Activated naive CD8-positive, alpha-beta T cell treated with anti-CD3 and anti-CD28 coated beads, Interleukin-2, amount 50 U/mL, for 24 hours (primary cell): Measurements from ENCODE around the gene BOK.

Experiments used
- ATAC-seq: fragments of 150-1000 bp; cut with Tn5 transposase; one replicate; pipeline ENCODE4 v1.10.0; 2021
- DNase-seq: peaks from one replicate; pipeline ENCODE4 v3.0.0; 2021
- H3K27ac Mint-ChIP-seq: one replicate; pipeline ENCODE4 v1.8.0; 2021; ENCODE audit warnings: mild to moderate bottlenecking, mixed read lengths
- H3K27me3 Mint-ChIP-seq: one replicate; pipeline ENCODE4 v1.8.0; 2021; ENCODE audit warnings: mixed read lengths
- H3K36me3 Mint-ChIP-seq: one replicate; pipeline ENCODE4 v1.8.0; 2021; ENCODE audit warnings: low read depth, mixed read lengths
- H3K4me1 Mint-ChIP-seq: one replicate; pipeline ENCODE4 v1.8.0; 2021; ENCODE audit warnings: mixed read lengths
- H3K4me3 Mint-ChIP-seq: one replicate; pipeline ENCODE4 v1.8.0; 2021; ENCODE audit warnings: mild to moderate bottlenecking, moderate library complexity, mixed read lengths
- H3K9me3 Mint-ChIP-seq: one replicate; pipeline ENCODE4 v1.8.0; 2021; ENCODE audit warnings: mixed read lengths

The BOK gene

DNA sequence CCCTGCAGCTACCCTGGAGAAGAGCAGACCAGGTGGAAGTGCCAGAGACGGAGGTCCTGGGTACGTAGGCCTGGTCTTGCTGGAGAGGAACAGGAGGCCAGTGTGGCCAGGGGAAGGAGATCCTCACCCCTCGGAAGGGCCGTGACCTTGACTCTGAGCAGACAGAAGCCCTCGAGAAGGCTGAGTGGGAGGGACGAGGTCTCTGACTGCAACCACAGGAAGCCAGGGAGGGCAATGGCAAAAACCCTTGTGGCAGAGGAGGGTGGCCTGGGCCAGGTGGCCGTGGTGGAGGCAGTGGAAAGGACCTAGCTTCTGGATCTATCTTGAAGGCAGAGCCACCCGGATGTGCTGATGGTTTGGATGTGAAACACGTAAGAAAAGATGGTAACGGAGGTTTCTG, 50.3 kb downstream of the BOK start:
- Mint-ChIP-seq H3K4me1 (peaks cover 18% of the 10 kb centered on the region), H3K4me3 (peak overlapping the region; percentile 72), H3K36me3 (peaks cover 16% of the 10 kb centered on the region), H3K9me3 (no peaks in the 10 kb centered on the region), H3K27ac (no peak overlapping the region), H3K27me3 (no peaks in the 10 kb centered on the region)
- DNase-seq (peak; percentile 27), ATAC-seq (no peak)

DNA sequence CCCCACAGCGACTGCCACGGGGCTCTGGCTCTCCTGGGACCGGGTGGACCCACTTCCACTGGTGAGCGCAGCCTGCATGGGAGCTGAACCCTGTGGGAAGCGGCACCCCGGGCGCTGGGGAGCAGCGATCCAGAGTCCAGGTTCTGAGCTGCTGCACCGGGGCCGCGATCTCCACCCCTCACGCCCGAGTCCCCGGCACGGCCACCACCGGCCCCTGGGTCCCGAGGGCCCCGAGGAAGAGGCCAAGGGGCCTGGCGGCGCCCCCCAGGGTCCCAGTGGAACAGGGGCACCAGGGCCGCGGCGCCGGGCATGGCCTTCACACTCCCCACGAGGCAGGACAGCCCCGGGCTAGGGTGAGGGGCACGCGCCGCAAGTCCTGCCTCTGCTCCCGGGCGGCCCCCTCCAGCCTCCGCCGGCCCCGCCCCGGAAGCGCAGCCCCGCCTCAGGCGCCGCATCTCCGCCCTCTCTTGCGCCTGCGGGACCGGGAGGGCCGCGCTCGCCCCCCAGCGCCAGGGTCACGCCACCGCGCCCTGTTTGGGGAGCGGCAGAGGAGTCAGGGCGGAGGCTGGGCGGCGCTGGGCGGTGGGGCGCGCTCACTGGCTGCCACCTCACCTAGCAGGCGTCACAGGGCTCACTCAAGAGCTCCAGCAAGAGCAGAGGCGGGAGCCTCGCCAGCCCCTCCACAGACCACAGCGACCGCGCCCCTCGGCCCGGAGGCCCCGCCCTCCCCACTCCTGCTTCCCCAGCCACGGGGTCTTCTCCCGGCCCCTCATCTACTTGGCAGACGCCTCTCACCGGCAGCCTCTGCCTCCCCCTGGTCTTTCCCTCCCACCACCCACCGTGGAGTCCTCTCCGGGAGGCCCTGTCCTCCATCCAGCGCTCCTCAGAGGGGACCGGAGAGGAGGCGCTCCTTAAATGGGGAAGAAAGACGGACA, 51.6 kb downstream of the BOK start:
- Mint-ChIP-seq H3K27ac (no peak overlapping the region), H3K4me1 (peaks cover 18% of the 10 kb centered on the region), H3K4me3 (peak overlapping the region; percentile 72), H3K27me3 (no peaks in the 10 kb centered on the region), H3K36me3 (peaks cover 19% of the 10 kb centered on the region), H3K9me3 (no peaks in the 10 kb centered on the region)
- peak; percentile 94 for DNase-seq
- ATAC-seq, result peak; percentile 99

- Mint-ChIP-seq H3K9me3 (no peaks in the 10 kb centered on the region), H3K4me3 (peak overlapping the region; percentile 43), H3K4me1 (peaks cover 20% of the 10 kb centered on the region), H3K27me3 (no peaks in the 10 kb centered on the region), H3K36me3 (peaks cover 19% of the 10 kb centered on the region), H3K27ac (no peak overlapping the region)
- ATAC-seq (no peak), DNase-seq (no peak)
These were observed 52.5 kb downstream of the BOK start for GRCh38 chr2:241611062-241611461.

GRCh38 chr2:241612156-241613016, 53.8 kb downstream of the BOK start:
- H3K4me3 Mint-ChIP-seq, result no peak overlapping the region

GRCh38 chr2:241613017-241613780, 54.7 kb downstream of the BOK start:
- Mint-ChIP-seq H3K27me3 (no peaks in the 10 kb centered on the region), H3K27ac (no peak overlapping the region), H3K36me3 (peaks cover 25% of the 10 kb centered on the region), H3K4me3 (no peak overlapping the region), H3K9me3 (no peaks in the 10 kb centered on the region), H3K4me1 (peaks cover 39% of the 10 kb centered on the region)
- ATAC-seq, result no peak
- no peak for DNase-seq

More at GRCh38 chr2:241612156-241613016, 53.8 kb downstream of the BOK start:
- Mint-ChIP-seq H3K36me3 (peaks cover 19% of the 10 kb centered on the region), H3K4me1 (peaks cover 31% of the 10 kb centered on the region), H3K27me3 (no peaks in the 10 kb centered on the region), H3K27ac (no peak overlapping the region), H3K9me3 (no peaks in the 10 kb centered on the region)
- no peak for DNase-seq
- ATAC-seq, result no peak

DNA sequence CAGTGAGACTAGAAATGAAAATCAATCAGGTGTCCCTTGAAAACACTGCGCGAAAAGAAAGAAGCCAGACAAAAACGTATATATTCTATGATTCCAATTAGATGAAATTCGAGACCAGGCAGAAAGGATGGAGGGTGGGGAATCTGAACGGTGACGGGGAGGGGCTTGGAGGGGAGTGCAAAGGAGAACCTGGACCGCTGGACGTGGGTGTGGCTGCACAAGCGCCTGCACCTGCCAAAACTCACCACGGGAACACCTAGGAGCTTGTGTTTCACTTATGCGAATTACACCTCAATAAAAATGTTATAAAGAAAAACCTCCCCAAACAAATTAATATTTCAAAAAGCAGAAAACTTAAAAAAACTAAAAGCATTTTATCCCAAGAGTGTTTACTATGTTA, 56.5 kb downstream of the BOK start:
- Mint-ChIP-seq H3K4me3 (no peak overlapping the region), H3K4me1 (peaks cover 41% of the 10 kb centered on the region), H3K9me3 (peaks cover 3% of the 10 kb centered on the region), H3K27ac (no peak overlapping the region), H3K27me3 (no peaks in the 10 kb centered on the region), H3K36me3 (peaks cover 29% of the 10 kb centered on the region)
- ATAC-seq, result no peak
- no peak for DNase-seq

- Mint-ChIP-seq H3K4me1 (peaks cover 42% of the 10 kb centered on the region), H3K36me3 (peaks cover 32% of the 10 kb centered on the region), H3K27ac (no peak overlapping the region), H3K9me3 (peaks cover 6% of the 10 kb centered on the region), H3K4me3 (no peak overlapping the region), H3K27me3 (no peaks in the 10 kb centered on the region)
- ATAC-seq (no peak), DNase-seq (no peak)
These were observed 57.0 kb downstream of the BOK start for GRCh38 chr2:241615522-241616052.

GRCh38 chr2:241616168-241617125, 57.9 kb downstream of the BOK start:
- H3K27ac Mint-ChIP-seq, result peak overlapping the region; percentile 36
- H3K4me3 Mint-ChIP-seq, result no peak overlapping the region
- H3K36me3 Mint-ChIP-seq, result peaks cover 38% of the 10 kb centered on the region
- no peaks in the 10 kb centered on the region for H3K27me3 Mint-ChIP-seq
- ATAC-seq (no peak), DNase-seq (no peak)
- H3K9me3 Mint-ChIP-seq, result peaks cover 13% of the 10 kb centered on the region
- peaks cover 44% of the 10 kb centered on the region for H3K4me1 Mint-ChIP-seq

DNA sequence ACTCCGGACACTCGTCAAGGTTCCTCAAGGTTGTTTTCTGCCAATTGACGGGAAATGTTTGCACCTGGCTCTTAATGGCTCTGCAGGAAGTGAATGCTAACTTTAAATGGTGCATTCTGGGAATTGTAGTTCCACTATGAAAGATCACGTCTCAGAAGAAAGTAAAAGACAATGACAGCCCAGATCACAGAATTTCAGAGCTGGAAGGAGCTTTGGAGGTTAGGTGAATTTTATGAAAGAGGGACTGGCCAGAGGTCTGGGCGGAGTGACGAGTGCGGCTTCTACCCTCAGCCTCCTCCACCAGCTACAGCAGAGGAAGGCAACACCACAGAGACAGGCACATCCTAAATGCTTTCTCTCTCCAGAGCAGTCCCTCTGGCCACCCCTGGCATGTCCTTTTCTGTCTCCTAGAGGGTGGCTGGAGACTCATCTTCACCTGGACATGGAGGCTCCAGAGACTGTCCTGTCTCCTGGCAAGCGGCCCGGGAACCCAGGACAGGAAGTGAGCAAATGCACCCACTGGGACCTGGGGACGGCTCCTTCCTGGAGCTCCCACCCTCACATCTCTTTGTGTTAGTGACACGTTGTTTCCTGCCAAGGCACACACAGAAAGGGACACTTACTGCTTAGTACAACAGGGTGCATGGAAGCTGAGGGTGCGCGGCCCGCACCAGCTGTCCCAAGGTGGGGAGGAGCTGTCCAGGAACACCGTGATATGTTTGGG, 59.0 kb downstream of the BOK start:
- peak overlapping the region; percentile 79 for H3K4me3 Mint-ChIP-seq
- H3K27me3 Mint-ChIP-seq, result no peaks in the 10 kb centered on the region
- peaks cover 39% of the 10 kb centered on the region for H3K36me3 Mint-ChIP-seq
- ATAC-seq, result peak; percentile 33
- H3K9me3 Mint-ChIP-seq, result peaks cover 15% of the 10 kb centered on the region
- H3K27ac Mint-ChIP-seq, result peak overlapping the region; percentile 93
- peak; percentile 48 for DNase-seq
- peaks cover 46% of the 10 kb centered on the region for H3K4me1 Mint-ChIP-seq

DNA sequence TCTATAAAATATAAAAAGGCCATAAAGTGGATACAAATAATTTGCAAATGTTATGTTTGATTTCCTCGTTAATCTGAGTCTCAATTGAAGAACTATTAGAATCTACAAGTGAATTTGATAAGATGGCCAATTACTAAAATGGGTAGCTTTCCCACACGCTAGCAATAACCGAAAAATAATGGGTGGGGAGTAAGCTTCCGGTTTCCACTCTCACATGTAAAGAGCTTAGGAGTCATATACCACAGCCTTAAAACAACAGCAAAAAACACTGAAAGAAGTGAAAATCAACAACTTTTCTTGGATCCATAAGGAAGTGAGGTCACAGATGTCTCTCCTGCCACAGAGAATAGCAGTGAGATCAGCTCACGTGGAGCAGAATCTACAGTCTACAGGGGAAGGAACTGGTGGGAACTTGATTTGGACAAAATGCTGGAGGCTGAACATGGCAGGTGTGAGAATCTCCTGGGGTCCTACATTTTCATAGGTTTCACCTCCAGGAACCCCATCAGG, 59.8 kb downstream of the BOK start:
- Mint-ChIP-seq H3K4me3 (peak overlapping the region; percentile 79), H3K4me1 (peaks cover 46% of the 10 kb centered on the region), H3K27ac (peak overlapping the region; percentile 93), H3K9me3 (peaks cover 15% of the 10 kb centered on the region), H3K27me3 (no peaks in the 10 kb centered on the region), H3K36me3 (peaks cover 39% of the 10 kb centered on the region)
- no peak for DNase-seq
- no peak for ATAC-seq

GRCh38 chr2:241618829-241619228, 60.3 kb downstream of the BOK start:
- H3K4me3 Mint-ChIP-seq, result no peak overlapping the region
- no peaks in the 10 kb centered on the region for H3K27me3 Mint-ChIP-seq
- H3K9me3 Mint-ChIP-seq, result peaks cover 15% of the 10 kb centered on the region
- DNase-seq, result no peak
- H3K4me1 Mint-ChIP-seq, result peaks cover 46% of the 10 kb centered on the region
- no peak overlapping the region for H3K27ac Mint-ChIP-seq
- ATAC-seq, result no peak
- peaks cover 41% of the 10 kb centered on the region for H3K36me3 Mint-ChIP-seq

DNA sequence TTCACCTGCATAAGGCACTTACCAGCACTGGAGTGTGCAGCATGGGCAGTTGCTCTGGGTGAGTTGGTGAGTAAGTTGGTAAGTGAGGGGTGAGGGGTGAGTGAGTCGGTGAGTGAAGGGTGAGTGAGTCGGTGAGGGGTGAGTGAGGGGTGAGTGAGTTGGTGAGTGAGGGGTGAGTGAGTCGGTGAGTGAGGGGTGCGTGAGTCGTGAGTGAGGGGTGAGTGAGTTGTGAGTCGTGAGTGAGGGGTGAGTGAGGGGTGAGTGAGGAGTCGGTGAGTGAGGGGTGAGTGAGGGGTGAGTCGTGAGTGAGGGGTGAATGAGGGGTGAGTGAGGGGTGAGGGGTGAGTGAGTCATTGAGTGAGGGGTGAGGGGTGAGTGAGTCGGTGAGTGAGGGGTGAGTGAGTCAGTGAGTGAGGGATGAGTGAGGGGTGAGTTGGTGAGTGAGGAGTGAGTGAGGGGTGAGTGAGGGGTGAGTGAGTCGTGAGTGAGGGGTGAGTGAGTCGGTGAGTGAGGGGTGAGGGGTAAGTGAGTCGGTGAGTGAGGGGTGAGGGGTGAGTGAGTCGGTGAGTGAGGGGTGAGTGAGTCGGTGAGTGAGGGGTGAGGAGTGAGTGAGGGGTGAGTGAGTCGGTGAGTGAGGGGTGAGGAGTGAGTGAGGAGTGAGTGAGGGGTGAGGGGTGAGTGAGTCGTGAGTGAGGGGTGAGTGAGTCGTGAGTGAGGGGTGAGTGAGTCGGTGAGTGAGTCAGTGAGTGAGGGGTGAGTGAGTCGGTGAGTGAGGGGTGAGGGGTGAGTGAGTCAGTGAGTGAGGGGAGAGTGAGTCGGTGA, 61.3 kb downstream of the BOK start:
- Mint-ChIP-seq H3K4me1 (peaks cover 46% of the 10 kb centered on the region), H3K27ac (peak overlapping the region; percentile 93), H3K9me3 (peaks cover 15% of the 10 kb centered on the region), H3K4me3 (no peak overlapping the region), H3K36me3 (peaks cover 40% of the 10 kb centered on the region), H3K27me3 (no peaks in the 10 kb centered on the region)
- peak; percentile 37 for ATAC-seq
- no peak for DNase-seq
